Measurements from ENCODE around the gene SLC19A1. TPM values are rescaled to one million over a fixed set of nuclear protein-coding genes. Genes with fewer than 3 reads are reported as not detected.

The SLC19A1 gene
- total RNA-seq, 4 donors from 2014 or later: 7.0 to 9.8 (median 7.9) TPM

DNA sequence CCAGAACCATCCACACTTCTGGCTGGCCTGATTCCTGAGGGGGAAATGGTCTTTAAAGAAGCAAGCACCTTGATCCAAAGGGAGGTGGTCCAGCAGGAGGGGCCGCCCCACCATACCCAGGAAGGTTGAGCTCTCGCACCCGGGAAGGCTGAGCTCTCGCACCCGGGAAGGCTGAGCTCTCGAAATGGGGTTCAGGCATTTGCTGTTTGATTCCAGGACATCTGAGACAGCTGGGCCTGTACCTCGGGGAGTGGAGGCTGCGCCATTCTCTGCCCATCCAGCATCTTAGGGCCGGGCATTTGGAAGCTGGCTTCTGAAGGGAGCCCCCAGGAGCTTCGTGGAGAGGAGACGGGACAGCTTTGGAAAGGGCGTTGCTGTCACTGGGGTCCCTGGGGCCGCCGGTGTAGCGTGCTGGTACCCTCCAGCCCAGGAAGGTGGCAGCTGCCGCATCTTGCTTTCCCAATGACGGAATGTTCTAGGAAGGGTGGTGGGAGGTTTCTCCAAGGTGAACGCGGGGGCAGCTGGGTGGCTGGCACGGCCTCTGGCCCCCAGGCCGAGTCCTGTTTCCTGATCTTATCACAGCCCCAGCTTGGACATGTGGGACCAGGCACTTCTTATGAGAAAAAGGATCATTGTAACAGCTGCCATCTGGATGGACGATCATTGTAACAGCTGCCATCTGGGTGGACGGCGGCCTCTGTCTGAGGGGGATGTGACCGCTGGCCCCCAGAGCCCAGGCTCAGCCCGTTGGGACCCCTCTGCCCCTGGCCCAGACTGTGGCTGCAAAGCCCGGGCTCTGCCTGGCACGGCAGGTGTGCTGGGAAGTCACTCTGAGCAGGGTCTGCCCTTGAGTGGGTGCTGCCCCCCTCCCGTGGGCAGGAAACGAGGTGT, 75.7 kb downstream of the SLC19A1 start:
- TF ChIP-seq POLR2A (IDR thresholded peaks at IDR 0.05): no peak
- TF ChIP-seq POLR2AphosphoS5 (IDR thresholded peaks at IDR 0.05): no peak
- TF ChIP-seq, protein P1, sequence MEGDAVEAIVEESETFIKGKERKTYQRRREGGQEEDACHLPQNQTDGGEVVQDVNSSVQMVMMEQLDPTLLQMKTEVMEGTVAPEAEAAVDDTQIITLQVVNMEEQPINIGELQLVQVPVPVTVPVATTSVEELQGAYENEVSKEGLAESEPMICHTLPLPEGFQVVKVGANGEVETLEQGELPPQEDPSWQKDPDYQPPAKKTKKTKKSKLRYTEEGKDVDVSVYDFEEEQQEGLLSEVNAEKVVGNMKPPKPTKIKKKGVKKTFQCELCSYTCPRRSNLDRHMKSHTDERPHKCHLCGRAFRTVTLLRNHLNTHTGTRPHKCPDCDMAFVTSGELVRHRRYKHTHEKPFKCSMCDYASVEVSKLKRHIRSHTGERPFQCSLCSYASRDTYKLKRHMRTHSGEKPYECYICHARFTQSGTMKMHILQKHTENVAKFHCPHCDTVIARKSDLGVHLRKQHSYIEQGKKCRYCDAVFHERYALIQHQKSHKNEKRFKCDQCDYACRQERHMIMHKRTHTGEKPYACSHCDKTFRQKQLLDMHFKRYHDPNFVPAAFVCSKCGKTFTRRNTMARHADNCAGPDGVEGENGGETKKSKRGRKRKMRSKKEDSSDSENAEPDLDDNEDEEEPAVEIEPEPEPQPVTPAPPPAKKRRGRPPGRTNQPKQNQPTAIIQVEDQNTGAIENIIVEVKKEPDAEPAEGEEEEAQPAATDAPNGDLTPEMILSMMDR (IDR thresholded peaks at IDR 0.05): no peak
- TF ChIP-seq EP300 (IDR thresholded peaks at IDR 0.05): no peak
- H3K4me1 ChIP-seq: peaks cover 39% of the 10 kb centered on the region
- WGBS: 77% methylated on average over 7 of the region's 30 CpGs
- H3K27ac ChIP-seq: no peak overlapping the region
- H3K36me3 ChIP-seq: peaks cover 2% of the 10 kb centered on the region
- no peak overlapping the region for H3K4me3 ChIP-seq
- H3K9me3 ChIP-seq: no peaks in the 10 kb centered on the region
- peak in 1 of 2 donors; percentile 56 for DNase-seq (ENCODE audit: low spot score in 2 of 2)
- no peaks in the 10 kb centered on the region for H3K27me3 ChIP-seq

DNA sequence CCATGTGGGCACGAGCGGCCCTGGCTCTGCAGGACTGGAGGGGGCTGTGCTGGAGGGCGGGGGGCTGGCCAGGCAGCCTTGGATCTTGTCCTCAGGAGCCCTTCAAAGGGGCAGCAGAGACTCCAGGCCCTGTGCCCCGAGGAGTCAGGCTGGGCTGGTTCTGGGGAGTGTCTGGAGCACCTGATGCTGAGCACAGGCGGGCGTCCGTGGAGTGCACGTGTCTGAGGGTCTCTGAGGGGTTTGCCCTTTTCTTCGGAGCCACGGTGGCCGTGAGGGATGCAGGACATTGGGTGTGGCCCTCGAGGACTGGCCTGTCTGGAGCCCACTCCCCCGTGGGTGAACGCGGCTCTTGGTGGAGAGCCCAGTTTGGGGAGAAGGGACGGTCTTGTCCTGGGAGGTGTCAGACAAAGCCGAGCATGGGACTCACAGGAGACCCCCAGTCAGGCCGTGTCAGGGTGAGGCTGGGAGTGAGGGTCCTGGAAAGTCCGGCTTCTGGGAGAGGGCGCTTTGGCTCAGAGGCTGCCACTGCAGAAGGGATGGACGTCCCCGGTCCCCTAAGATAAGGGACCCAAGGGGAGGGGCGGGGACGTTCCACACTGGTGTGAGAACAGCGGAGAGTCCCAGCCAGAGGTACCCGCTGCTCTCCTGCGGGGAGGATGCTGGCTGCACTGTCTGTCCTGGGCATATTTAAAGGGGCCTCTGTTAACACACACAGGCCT, 76.5 kb downstream of the SLC19A1 start:
- H3K27ac ChIP-seq: no peak overlapping the region
- no peaks in the 10 kb centered on the region for H3K9me3 ChIP-seq
- H3K27me3 ChIP-seq: no peaks in the 10 kb centered on the region
- WGBS: 87% methylated on average over 6 of the region's 27 CpGs
- no peak overlapping the region for H3K4me3 ChIP-seq
- TF ChIP-seq POLR2AphosphoS5 (IDR thresholded peaks at IDR 0.05) (no peak), POLR2A (IDR thresholded peaks at IDR 0.05) (no peak), EP300 (IDR thresholded peaks at IDR 0.05) (no peak)
- TF ChIP-seq, protein P1 (IDR thresholded peaks at IDR 0.05): no peak
- peak in 1 of 2 donors; percentile 40 for DNase-seq (ENCODE audit: low spot score in 2 of 2)
- H3K36me3 ChIP-seq: peaks cover 2% of the 10 kb centered on the region
- H3K4me1 ChIP-seq: peaks cover 31% of the 10 kb centered on the region

DNA sequence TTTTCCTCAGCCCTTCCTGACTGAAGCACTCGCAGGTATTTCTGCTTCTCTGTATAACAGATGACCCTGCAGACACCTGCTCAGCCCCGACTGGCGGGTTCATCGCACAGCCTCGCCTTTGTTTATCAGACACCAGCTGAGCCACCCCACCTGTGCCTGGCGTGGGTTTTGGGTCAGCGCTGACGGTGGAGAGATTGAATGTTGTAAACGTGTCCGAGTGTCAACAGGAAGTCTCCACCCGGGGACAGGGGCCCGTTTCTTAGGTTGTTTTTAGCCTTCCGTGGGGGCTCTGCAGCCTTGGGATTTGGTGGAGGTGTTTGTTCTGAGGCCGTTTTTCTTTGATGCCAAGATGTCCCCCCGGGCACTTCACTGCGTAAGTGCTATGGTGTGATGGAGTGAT, 77.1 kb downstream of the SLC19A1 start:
- TF ChIP-seq POLR2A (IDR thresholded peaks at IDR 0.05) (no peak), EP300 (IDR thresholded peaks at IDR 0.05) (no peak), POLR2AphosphoS5 (IDR thresholded peaks at IDR 0.05) (no peak)
- TF ChIP-seq, protein P1 (IDR thresholded peaks at IDR 0.05): no peak
- WGBS: 76% methylated on average over 16 of the region's 16 CpGs
- H3K27me3 ChIP-seq: no peaks in the 10 kb centered on the region
- H3K27ac ChIP-seq: no peak overlapping the region
- no peak overlapping the region for H3K4me3 ChIP-seq
- H3K4me1 ChIP-seq: peaks cover 24% of the 10 kb centered on the region
- DNase-seq (ENCODE audit: low spot score in 2 of 2): no peak
- no peaks in the 10 kb centered on the region for H3K9me3 ChIP-seq
- peaks cover 5% of the 10 kb centered on the region for H3K36me3 ChIP-seq

DNA sequence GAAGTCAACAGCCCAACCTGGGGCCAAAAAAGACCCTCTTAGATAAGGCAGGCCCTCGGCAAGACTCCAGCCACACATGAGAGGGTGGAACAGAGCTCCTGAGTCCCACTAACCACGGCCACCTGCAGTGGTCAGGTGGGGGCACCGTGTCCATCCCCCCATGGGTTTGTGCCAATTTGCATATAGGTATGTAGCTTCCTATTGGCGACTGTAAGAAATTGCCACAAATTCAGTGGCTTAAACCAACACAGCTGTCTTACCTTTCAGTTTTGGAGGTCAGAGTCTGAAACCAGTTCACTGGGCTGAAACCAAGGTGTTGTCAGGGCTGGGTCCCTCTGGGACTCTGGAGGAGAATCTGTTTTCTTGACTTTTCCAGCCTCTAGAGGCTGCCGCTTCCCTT, 77.9 kb downstream of the SLC19A1 start:
- Histone ChIP-seq H3K27ac (no peak overlapping the region), H3K4me3 (no peak overlapping the region), H3K9me3 (no peaks in the 10 kb centered on the region), H3K4me1 (peaks cover 16% of the 10 kb centered on the region), H3K36me3 (peaks cover 9% of the 10 kb centered on the region), H3K27me3 (no peaks in the 10 kb centered on the region)
- TF ChIP-seq POLR2AphosphoS5 (IDR thresholded peaks at IDR 0.05) (no peak), POLR2A (IDR thresholded peaks at IDR 0.05) (no peak), EP300 (IDR thresholded peaks at IDR 0.05) (no peak)
- TF ChIP-seq, protein P1 (IDR thresholded peaks at IDR 0.05): no peak
- DNase-seq (ENCODE audit: low spot score in 2 of 2): no peak
- 94% methylated on average over 3 of the region's 5 CpGs for WGBS

DNA sequence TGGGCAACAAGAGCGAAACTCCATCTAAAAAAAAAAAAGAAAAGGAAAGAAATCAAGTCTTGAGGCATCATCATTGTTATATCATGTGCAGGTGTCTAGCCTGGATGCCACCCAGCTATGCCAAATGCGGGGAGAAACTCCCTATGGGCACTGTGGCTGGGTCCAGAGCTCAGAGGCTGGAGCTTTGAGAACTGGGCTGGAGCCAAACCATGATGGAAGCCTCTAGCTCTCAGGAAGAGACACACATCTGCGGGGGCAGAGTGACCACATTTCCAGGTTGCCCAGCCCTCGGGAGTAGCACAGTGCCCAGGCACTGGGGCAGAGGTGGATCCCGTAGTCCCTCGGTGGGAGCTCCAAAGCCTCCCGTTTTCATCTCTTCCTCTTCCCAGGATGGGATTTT, 78.4 kb downstream of the SLC19A1 start:
- H3K9me3 ChIP-seq: no peaks in the 10 kb centered on the region
- H3K27me3 ChIP-seq: no peaks in the 10 kb centered on the region
- peaks cover 15% of the 10 kb centered on the region for H3K4me1 ChIP-seq
- H3K27ac ChIP-seq: no peak overlapping the region
- peak in 1 of 2 donors; percentile 44 for DNase-seq (ENCODE audit: low spot score in 2 of 2)
- no peak overlapping the region for H3K4me3 ChIP-seq
- H3K36me3 ChIP-seq: peaks cover 9% of the 10 kb centered on the region
- WGBS: 81% methylated on average over 4 of the region's 7 CpGs
- TF ChIP-seq POLR2A (IDR thresholded peaks at IDR 0.05) (no peak), POLR2AphosphoS5 (IDR thresholded peaks at IDR 0.05) (no peak), EP300 (IDR thresholded peaks at IDR 0.05) (no peak)
- TF ChIP-seq, protein P1 (IDR thresholded peaks at IDR 0.05): no peak
